ENCODE measurements around the gene MRTFA. TPM values are rescaled to one million over a fixed set of nuclear protein-coding genes. Genes with fewer than 3 reads are reported as not detected.

The MRTFA gene
- total RNA-seq, 2 donors from 2014 or later: 71.0 to 104 TPM

- H3K36me3 ChIP-seq: peaks cover 8 to 61% of the 10 kb centered on the region in 2 donors
- intact Hi-C loops (cut with DNase I): no loop called here
- no peak overlapping the region for H3K27ac ChIP-seq
- TF ChIP-seq POLR2A (IDR thresholded peaks at IDR 0.05) (no peak), POLR2AphosphoS5 (IDR thresholded peaks at IDR 0.05) (no peak), CTCF (IDR thresholded peaks at IDR 0.05) (no peak)
- H3K4me3 ChIP-seq: no peak overlapping the region
- 87% methylated on average over 11 of the region's 11 CpGs for whole genome bisulfite sequencing
- no peak for DNase-seq (ENCODE audit: low spot score)
- H3K4me1 ChIP-seq (replicated peaks): no peaks in the 10 kb centered on the region
- no peaks in the 10 kb centered on the region for H3K9me3 ChIP-seq
- no peaks in the 10 kb centered on the region for H3K27me3 ChIP-seq (replicated peaks; ENCODE audit: insufficient read depth)
Measured at GRCh38 chr22:40409613-40410113, 226.9 kb downstream of the MRTFA start.

DNA sequence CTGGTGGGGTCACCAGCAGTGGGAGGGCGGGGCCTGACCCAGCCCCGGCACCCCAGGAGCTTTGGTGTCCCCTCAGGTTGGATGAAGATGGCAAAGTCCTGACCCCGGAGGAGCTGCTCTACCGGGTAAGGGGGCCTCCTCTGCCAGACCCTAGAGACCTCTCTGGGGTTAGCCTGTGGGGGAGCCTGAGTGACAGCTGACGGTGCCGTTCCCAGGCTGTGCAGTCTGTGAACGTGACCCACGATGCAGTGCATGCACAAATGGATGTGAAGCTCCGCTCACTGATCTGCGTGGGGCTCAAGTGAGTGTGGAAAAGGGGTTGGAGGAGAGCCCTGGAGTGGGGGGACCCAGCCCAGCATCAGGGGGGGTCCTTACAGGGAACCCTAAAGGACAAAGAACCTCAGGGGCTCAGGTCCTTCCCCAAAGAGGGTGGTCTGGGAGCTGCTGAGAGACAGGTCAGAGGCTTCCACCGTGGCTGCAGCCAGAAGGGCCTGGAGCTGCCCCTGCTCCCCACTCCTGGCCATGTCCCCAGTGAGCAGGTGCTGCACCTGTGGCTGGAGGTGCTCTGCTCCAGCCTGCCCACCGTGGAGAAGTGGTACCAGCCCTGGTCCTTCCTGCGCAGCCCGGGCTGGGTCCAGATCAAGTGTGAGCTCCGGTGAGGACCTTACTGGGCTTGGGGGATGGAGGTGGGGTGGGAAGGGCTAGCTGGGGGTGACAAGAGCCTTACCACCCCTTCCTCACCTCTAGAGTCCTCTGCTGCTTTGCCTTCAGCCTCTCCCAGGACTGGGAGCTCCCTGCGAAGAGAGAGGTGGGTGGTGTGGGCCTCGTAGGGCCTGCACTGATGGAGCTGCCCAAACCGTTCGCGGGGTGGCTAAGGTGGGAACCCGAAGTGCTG is 227.6 kb downstream of the MRTFA start:
- DNase-seq (ENCODE audit: low spot score): no peak
- H3K27me3 ChIP-seq (replicated peaks; ENCODE audit: insufficient read depth): no peaks in the 10 kb centered on the region
- intact Hi-C loops (cut with DNase I): no loop called here
- TF ChIP-seq POLR2AphosphoS5 (IDR thresholded peaks at IDR 0.05) (no peak), POLR2A (IDR thresholded peaks at IDR 0.05) (no peak), CTCF (IDR thresholded peaks at IDR 0.05) (no peak)
- no peaks in the 10 kb centered on the region for H3K4me1 ChIP-seq (replicated peaks)
- H3K9me3 ChIP-seq: no peaks in the 10 kb centered on the region
- WGBS: 81% methylated on average over 16 of the region's 21 CpGs
- H3K4me3 ChIP-seq: no peak overlapping the region
- peaks cover 8 to 63% of the 10 kb centered on the region in 2 donors for H3K36me3 ChIP-seq
- H3K27ac ChIP-seq: no peak overlapping the region

GRCh38 chr22:40407831-40408717 is 228.4 kb downstream of the MRTFA start:
- Histone ChIP-seq H3K4me3 (no peak overlapping the region), H3K27me3 (replicated peaks; ENCODE audit: insufficient read depth) (no peaks in the 10 kb centered on the region), H3K4me1 (replicated peaks) (no peaks in the 10 kb centered on the region), H3K36me3 (peaks cover 8 to 63% of the 10 kb centered on the region in 2 donors), H3K9me3 (no peaks in the 10 kb centered on the region), H3K27ac (no peak overlapping the region)
- 72% methylated on average over 30 of the region's 32 CpGs for WGBS
- no peak for TF ChIP-seq POLR2A (IDR thresholded peaks at IDR 0.05)
- no peak for TF ChIP-seq CTCF (IDR thresholded peaks at IDR 0.05)
- TF ChIP-seq POLR2AphosphoS5 (IDR thresholded peaks at IDR 0.05): no peak
- DNase-seq (ENCODE audit: low spot score): no peak
- intact Hi-C loops (cut with DNase I): no loop called here

DNA sequence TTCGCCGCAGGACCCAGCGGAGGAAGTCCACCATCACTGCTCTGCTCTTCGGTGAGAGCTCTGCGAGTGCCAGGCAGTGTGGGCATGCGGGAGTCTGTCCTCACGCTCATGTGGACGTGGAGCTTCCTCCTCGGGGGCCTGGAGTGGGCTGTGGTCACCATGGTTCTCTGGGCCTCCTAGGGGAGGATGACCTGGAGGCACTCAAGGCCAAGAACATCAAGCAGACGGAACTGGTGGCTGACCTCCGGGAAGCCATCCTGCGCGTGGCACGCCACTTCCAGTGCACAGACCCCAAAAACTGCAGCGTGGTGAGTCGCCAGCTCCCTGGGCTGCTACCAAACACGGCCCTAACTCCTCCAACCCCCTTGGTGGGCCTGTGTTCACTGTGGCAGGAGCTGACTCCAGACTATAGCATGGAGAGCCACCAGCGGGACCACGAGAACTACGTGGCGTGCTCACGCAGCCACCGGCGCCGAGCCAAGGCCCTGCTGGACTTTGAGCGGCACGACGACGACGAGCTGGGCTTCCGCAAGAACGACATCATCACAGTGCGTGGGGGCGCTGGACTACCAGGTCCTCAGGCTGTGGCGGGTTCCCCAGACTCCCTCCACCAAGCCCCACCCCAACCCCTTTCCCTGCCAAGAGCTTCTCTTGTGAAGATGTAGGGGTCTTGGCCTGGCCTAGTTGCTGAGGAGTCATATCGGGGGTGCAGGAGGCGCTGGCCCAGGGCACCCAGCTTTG is 229.3 kb downstream of the MRTFA start:
- H3K36me3 ChIP-seq: peaks cover 8 to 63% of the 10 kb centered on the region in 2 donors
- H3K9me3 ChIP-seq: no peaks in the 10 kb centered on the region
- no peak for DNase-seq (ENCODE audit: low spot score)
- H3K27ac ChIP-seq: no peak overlapping the region
- H3K27me3 ChIP-seq (replicated peaks; ENCODE audit: insufficient read depth): no peaks in the 10 kb centered on the region
- WGBS: 93% methylated on average over 36 of the region's 37 CpGs
- TF ChIP-seq POLR2A (IDR thresholded peaks at IDR 0.05): no peak
- TF ChIP-seq POLR2AphosphoS5 (IDR thresholded peaks at IDR 0.05): no peak
- no peak for TF ChIP-seq CTCF (IDR thresholded peaks at IDR 0.05)
- no peak overlapping the region for H3K4me3 ChIP-seq
- intact Hi-C loops (cut with DNase I): no loop called here
- no peaks in the 10 kb centered on the region for H3K4me1 ChIP-seq (replicated peaks)

Data from prostate gland (tissue), 2 donors.